ENCODE data around the gene NDUFV1. TPM values are rescaled to one million over a fixed set of nuclear protein-coding genes. Genes with fewer than 3 reads are reported as not detected.
"Not testable (repeated sequence)": the region's sequence is repeated elsewhere in the genome, so short reads cannot be mapped to it uniquely, and the experiment has no call there.

Gene NDUFV1
- total RNA-seq, 1 experiment from 2014 or later = 321 TPM

DNA sequence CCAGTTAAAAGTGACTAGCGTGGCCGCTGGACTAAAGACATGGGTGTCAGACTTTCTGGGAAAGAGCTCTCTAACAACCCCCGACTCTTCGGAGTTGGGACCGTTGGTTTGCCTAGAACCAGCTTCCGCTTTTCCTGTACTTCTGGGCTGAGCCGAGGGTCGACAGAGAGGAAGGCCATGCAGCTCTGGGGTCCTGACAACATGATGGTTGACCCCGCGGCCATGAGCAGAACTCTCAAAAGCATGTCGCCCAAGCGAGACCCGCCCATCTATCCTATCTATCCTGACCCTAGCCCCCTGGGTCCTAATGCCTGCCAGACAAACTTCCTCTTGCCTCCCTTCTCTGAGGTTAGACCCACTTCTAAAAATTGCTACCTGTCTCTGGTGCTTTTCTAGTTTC lies 13.9 kb downstream of the NDUFV1 start:
- H3K4me1 ChIP-seq (replicated peaks; ENCODE audit: insufficient read depth); H3F3A ChIP-seq (ENCODE audit: insufficient read depth, low read depth); H3K9me3 ChIP-seq (ENCODE audit: insufficient read depth, low read depth); DNase-seq; H3K4me3 ChIP-seq; H2AFZ ChIP-seq; CTCF ChIA-PET; H3K79me2 ChIP-seq (ENCODE audit: low read depth); POLR2A ChIA-PET (ENCODE audit: unreplicated experiment); BruUV-seq (replicated peaks); intact Hi-C loops (cut with micrococcal nuclease; ENCODE audit: unreplicated experiment); H3K4me2 ChIP-seq; H3K9me2 ChIP-seq (ENCODE audit: insufficient read depth); H4K20me1 ChIP-seq (ENCODE audit: insufficient read depth); H3K36me3 ChIP-seq (ENCODE audit: low read depth); H3K27ac ChIP-seq; H3K27me3 ChIP-seq (ENCODE audit: insufficient read depth, low read depth): not testable (repeated sequence)

DNA sequence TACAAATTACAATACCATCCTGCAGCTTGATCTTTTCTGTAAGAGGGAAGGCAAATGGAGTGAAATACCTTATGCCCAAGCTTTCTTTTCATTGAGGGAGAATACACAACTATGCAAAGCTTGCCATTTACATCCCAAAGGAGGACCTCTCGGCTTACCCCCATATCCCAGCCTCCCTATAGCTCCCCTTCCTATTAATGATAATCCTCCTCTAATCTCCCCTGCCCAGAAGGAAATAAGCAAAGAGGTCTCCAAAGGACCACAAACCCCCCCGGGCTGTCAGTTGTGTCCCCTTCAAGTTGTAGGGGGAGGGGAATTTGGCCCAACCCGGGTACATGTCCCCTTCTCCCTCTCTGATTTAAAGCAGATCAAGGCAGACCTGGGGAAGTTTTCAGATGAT lies 15.2 kb downstream of the NDUFV1 start:
- H3K4me1 ChIP-seq (replicated peaks; ENCODE audit: insufficient read depth); DNase-seq; H3K27ac ChIP-seq; intact Hi-C loops (cut with micrococcal nuclease; ENCODE audit: unreplicated experiment); H3K9me2 ChIP-seq (ENCODE audit: insufficient read depth); POLR2A ChIA-PET (ENCODE audit: unreplicated experiment); H3K4me3 ChIP-seq; H3K4me2 ChIP-seq; H2AFZ ChIP-seq; H3K79me2 ChIP-seq (ENCODE audit: low read depth); H3K9me3 ChIP-seq (ENCODE audit: insufficient read depth, low read depth); H4K20me1 ChIP-seq (ENCODE audit: insufficient read depth); H3K36me3 ChIP-seq (ENCODE audit: low read depth); BruUV-seq (replicated peaks); H3F3A ChIP-seq (ENCODE audit: insufficient read depth, low read depth); H3K27me3 ChIP-seq (ENCODE audit: insufficient read depth, low read depth): not testable (repeated sequence)
- CTCF ChIA-PET = interaction anchor here (0.7 kb wide), 1 partner anchor 716 kb away, joined by 3 read pairs; no protein-coding TSS in a partner anchor

DNA sequence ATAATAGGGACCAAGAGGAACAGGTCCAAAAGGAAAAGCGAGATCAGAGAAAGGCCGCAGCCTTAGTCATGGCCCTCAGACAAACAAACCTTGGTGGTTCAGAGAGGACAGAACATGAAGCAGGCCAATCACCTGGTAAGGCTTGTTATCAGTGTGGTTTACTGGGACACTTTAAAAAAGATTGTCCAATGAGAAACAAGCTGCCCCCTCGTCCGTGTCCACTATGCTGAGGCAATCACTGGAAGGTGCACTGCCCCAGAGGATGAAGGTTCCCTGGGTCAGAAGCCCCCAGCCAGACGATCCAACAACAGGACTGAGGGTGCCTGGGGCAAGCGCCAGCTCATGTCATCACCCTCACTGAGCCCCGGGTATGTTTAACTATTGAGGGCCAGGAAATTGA lies 16.2 kb downstream of the NDUFV1 start:
- H3K4me1 ChIP-seq (replicated peaks; ENCODE audit: insufficient read depth); H3K27ac ChIP-seq; H3K4me3 ChIP-seq; BruUV-seq (replicated peaks); intact Hi-C loops (cut with micrococcal nuclease; ENCODE audit: unreplicated experiment); H3K9me3 ChIP-seq (ENCODE audit: insufficient read depth, low read depth); H3K27me3 ChIP-seq (ENCODE audit: insufficient read depth, low read depth); H3K79me2 ChIP-seq (ENCODE audit: low read depth); POLR2A ChIA-PET (ENCODE audit: unreplicated experiment); H3F3A ChIP-seq (ENCODE audit: insufficient read depth, low read depth); H3K4me2 ChIP-seq; H3K36me3 ChIP-seq (ENCODE audit: low read depth); DNase-seq; H3K9me2 ChIP-seq (ENCODE audit: insufficient read depth); H2AFZ ChIP-seq; H4K20me1 ChIP-seq (ENCODE audit: insufficient read depth): not testable (repeated sequence)
- CTCF ChIA-PET = interaction anchor here (0.6 kb wide), 1 partner anchor 9 kb away, joined by 3 read pairs; no protein-coding TSS in a partner anchor

DNA sequence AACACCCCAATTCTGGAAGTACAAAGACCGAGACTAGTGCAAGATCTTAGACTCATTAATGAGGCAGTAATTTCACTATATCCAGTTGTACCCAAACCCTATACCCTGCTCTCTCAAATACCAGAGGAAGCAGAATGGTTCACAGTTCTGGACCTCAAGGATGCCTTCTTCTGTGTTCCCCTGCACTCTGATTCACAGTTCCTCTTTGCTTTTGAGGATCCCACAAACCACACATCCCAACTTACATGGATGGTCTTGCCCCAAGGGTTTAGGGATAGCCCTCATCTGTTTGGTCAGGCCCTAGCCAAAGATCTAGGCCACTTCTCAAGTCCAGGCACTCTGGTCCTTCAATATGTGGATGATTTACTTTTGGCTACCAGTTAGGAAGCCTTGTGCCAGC lies 17.1 kb downstream of the NDUFV1 start:
- H4K20me1 ChIP-seq (ENCODE audit: insufficient read depth); H2AFZ ChIP-seq; H3K4me1 ChIP-seq (replicated peaks; ENCODE audit: insufficient read depth); BruUV-seq (replicated peaks); H3K9me2 ChIP-seq (ENCODE audit: insufficient read depth); H3K27me3 ChIP-seq (ENCODE audit: insufficient read depth, low read depth); H3K9me3 ChIP-seq (ENCODE audit: insufficient read depth, low read depth); CTCF ChIA-PET; H3K4me3 ChIP-seq; H3F3A ChIP-seq (ENCODE audit: insufficient read depth, low read depth); H3K36me3 ChIP-seq (ENCODE audit: low read depth); H3K4me2 ChIP-seq; intact Hi-C loops (cut with micrococcal nuclease; ENCODE audit: unreplicated experiment); POLR2A ChIA-PET (ENCODE audit: unreplicated experiment); DNase-seq; H3K79me2 ChIP-seq (ENCODE audit: low read depth); H3K27ac ChIP-seq: not testable (repeated sequence)

DNA sequence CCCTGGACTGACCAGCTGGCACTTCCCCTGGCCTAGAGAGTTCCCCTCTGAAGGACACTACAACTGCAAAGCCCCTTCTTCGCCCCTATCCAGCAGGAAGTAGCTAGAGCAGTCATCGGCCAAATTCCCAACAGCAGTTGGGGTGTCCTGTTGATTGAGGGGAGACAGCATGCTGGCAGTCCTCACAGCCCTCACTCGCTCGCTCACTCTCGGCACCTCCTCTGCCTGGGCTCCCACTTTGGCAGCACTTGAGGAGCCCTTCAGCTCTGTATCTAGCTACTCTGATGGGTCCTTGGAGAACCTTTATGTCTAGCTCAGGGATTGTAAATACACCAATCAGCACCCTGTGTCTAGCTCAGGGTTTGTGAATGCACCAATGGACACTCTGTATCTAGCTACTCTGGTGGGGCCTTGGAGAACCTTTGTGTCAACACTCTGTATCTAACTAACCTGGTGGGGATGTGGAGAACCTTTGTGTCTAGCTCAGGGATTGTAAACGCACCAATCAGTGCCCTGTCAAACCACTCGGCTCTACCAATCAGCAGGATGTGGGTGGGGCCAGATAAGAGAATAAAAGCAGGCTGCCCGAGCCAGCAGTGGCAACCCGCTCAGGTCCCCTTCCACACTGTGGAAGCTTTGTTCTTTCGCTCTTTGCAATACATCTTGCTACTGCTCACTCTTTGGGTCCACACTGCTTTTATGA lies 19.5 kb downstream of the NDUFV1 start:
- H3K27me3 ChIP-seq (ENCODE audit: insufficient read depth, low read depth); BruUV-seq (replicated peaks); H3K4me1 ChIP-seq (replicated peaks; ENCODE audit: insufficient read depth); H3K79me2 ChIP-seq (ENCODE audit: low read depth); intact Hi-C loops (cut with micrococcal nuclease; ENCODE audit: unreplicated experiment); H2AFZ ChIP-seq; H3F3A ChIP-seq (ENCODE audit: insufficient read depth, low read depth); H3K27ac ChIP-seq; H3K36me3 ChIP-seq (ENCODE audit: low read depth); H4K20me1 ChIP-seq (ENCODE audit: insufficient read depth); H3K9me2 ChIP-seq (ENCODE audit: insufficient read depth); H3K4me2 ChIP-seq; DNase-seq; H3K4me3 ChIP-seq; H3K9me3 ChIP-seq (ENCODE audit: insufficient read depth, low read depth): not testable (repeated sequence)
- CTCF ChIA-PET = interaction anchor here (1.3 kb wide), 1 partner anchor 12 kb away, joined by 3 read pairs; no protein-coding TSS in a partner anchor
- POLR2A ChIA-PET (ENCODE audit: unreplicated experiment) = interaction anchor here (0.6 kb wide), 1 partner anchor 101 kb away, joined by 4 read pairs; no protein-coding TSS in a partner anchor

All from PC-9 (cell line).